ENCODE data around the gene TFIP11. TPM values are rescaled to one million over a fixed set of nuclear protein-coding genes. Genes with fewer than 3 reads are reported as not detected.
A peak's percentile ranks its signal among the peaks of the same experiment; 100 is the strongest.

Gene TFIP11
- total and polyA plus RNA-seq, 3 donors from 2014 or later, result 44.3 to 100 (median 51.3) TPM

GRCh38 chr22:26547837-26548236, 35.6 kb upstream of the TFIP11 start:
- no peak for DNase-seq
- Histone ChIP-seq H3K9me3 (no peaks in the 10 kb centered on the region), H3K27me3 (no peaks in the 10 kb centered on the region), H3K4me3 (no peak overlapping the region), H3K27ac (no peak overlapping the region), H3K36me3 (ENCODE audit: low read depth, missing control alignments) (no peaks in the 10 kb centered on the region), H3K4me1 (peaks cover 20% of the 10 kb centered on the region)
- intact Hi-C loops (cut with DNase I; ENCODE audit: low total_unique reads), result no loop called here
- 94% methylated on average over 4 of the region's 4 CpGs for WGBS, 2 donors
- no peak for TF ChIP-seq POLR2A (IDR thresholded peaks at IDR 0.05)
- TF ChIP-seq, protein P1, sequence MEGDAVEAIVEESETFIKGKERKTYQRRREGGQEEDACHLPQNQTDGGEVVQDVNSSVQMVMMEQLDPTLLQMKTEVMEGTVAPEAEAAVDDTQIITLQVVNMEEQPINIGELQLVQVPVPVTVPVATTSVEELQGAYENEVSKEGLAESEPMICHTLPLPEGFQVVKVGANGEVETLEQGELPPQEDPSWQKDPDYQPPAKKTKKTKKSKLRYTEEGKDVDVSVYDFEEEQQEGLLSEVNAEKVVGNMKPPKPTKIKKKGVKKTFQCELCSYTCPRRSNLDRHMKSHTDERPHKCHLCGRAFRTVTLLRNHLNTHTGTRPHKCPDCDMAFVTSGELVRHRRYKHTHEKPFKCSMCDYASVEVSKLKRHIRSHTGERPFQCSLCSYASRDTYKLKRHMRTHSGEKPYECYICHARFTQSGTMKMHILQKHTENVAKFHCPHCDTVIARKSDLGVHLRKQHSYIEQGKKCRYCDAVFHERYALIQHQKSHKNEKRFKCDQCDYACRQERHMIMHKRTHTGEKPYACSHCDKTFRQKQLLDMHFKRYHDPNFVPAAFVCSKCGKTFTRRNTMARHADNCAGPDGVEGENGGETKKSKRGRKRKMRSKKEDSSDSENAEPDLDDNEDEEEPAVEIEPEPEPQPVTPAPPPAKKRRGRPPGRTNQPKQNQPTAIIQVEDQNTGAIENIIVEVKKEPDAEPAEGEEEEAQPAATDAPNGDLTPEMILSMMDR (IDR thresholded peaks at IDR 0.05), result no peak

GRCh38 chr22:26547426-26547825, 35.2 kb upstream of the TFIP11 start:
- Histone ChIP-seq H3K4me1 (peaks cover 20% of the 10 kb centered on the region), H3K27ac (no peak overlapping the region), H3K27me3 (no peaks in the 10 kb centered on the region), H3K36me3 (ENCODE audit: low read depth, missing control alignments) (no peaks in the 10 kb centered on the region), H3K9me3 (no peaks in the 10 kb centered on the region), H3K4me3 (no peak overlapping the region)
- WGBS, 2 donors, result 84 to 89% methylated on average over 7 of the region's 7 CpGs
- DNase-seq, result no peak
- intact Hi-C loops (cut with DNase I; ENCODE audit: low total_unique reads), result no loop called here
- no peak for TF ChIP-seq POLR2A (IDR thresholded peaks at IDR 0.05)
- TF ChIP-seq, protein P1 (IDR thresholded peaks at IDR 0.05), result no peak

GRCh38 chr22:26546282-26546681, 34.0 kb upstream of the TFIP11 start:
- Histone ChIP-seq H3K27me3 (no peaks in the 10 kb centered on the region), H3K27ac (peak overlapping the region in 1 of 2 donors; percentile 14), H3K9me3 (no peaks in the 10 kb centered on the region), H3K36me3 (ENCODE audit: low read depth, missing control alignments) (no peaks in the 10 kb centered on the region), H3K4me3 (no peak overlapping the region), H3K4me1 (peaks cover 20% of the 10 kb centered on the region)
- TF ChIP-seq POLR2A (IDR thresholded peaks at IDR 0.05), result no peak
- TF ChIP-seq, protein P1 (IDR thresholded peaks at IDR 0.05), result no peak
- intact Hi-C loops (cut with DNase I; ENCODE audit: low total_unique reads), result no loop called here
- DNase-seq, result no peak
- WGBS, 2 donors, result 76 to 90% methylated on average over 4 to 5 of the region's 5 CpGs

- H3K36me3 ChIP-seq (ENCODE audit: low read depth, missing control alignments), result no peaks in the 10 kb centered on the region
- no peaks in the 10 kb centered on the region for H3K27me3 ChIP-seq
- no peak overlapping the region for H3K27ac ChIP-seq
- TF ChIP-seq, protein P1 (IDR thresholded peaks at IDR 0.05), result no peak
- TF ChIP-seq POLR2A (IDR thresholded peaks at IDR 0.05), result no peak
- WGBS, 2 donors, result 87 to 92% methylated on average over 5 of the region's 5 CpGs
- peaks cover 20% of the 10 kb centered on the region for H3K4me1 ChIP-seq
- intact Hi-C loops (cut with DNase I; ENCODE audit: low total_unique reads), result no loop called here
- no peak for DNase-seq
- H3K4me3 ChIP-seq, result no peak overlapping the region
- no peaks in the 10 kb centered on the region for H3K9me3 ChIP-seq
These were observed 33.6 kb upstream of the TFIP11 start for GRCh38 chr22:26545827-26546226.

GRCh38 chr22:26545385-26545784, 33.1 kb upstream of the TFIP11 start:
- H3K4me3 ChIP-seq, result no peak overlapping the region
- TF ChIP-seq POLR2A (IDR thresholded peaks at IDR 0.05), result no peak
- TF ChIP-seq, protein P1 (IDR thresholded peaks at IDR 0.05), result no peak
- no peak overlapping the region for H3K27ac ChIP-seq
- intact Hi-C loops (cut with DNase I; ENCODE audit: low total_unique reads), result no loop called here
- peaks cover 16% of the 10 kb centered on the region for H3K4me1 ChIP-seq
- WGBS, 2 donors, result 68 to 85% methylated on average over 2 of the region's 2 CpGs
- H3K9me3 ChIP-seq, result no peaks in the 10 kb centered on the region
- DNase-seq, result no peak
- no peaks in the 10 kb centered on the region for H3K36me3 ChIP-seq (ENCODE audit: low read depth, missing control alignments)
- H3K27me3 ChIP-seq, result no peaks in the 10 kb centered on the region

Measured in testis (tissue), 3 donors.